ENCODE measurements around the gene NTMT1. TPM values are rescaled to one million over a fixed set of nuclear protein-coding genes. Genes with fewer than 3 reads are reported as not detected.

The NTMT1 gene
- total RNA-seq, 1 experiment from 2014 or later: 84.8 TPM

DNA sequence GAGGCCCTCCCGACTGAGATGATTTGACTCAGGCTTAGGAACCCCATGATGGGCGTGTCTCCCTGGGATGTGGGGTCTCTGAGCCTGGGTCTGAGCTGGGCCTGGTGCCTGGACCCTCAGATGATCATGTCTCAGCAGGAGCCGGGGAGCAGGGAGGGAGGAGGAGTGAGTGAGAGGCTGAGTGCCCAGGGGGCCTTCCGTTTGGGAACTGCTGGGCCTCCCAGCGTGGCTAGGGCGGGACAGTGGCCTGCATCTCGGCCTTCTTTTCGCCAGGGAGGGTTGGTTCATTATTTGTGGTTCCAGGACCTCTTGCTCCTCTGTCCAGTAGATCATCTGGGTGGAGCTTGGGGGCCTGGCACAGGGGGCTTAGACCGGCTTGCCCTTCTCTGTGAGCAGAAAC, 45.1 kb downstream of the NTMT1 start:
- no peak for ATAC-seq
- Histone ChIP-seq H4K20me1 (ENCODE audit: insufficient read depth) (no peaks in the 10 kb centered on the region), H3K4me1 (ENCODE audit: control insufficient read depth in 1 of 2, insufficient read depth in 2 of 2, low read length in 2 of 2) (peaks cover 15 to 19% of the 10 kb centered on the region in 2 experiments), H3K27ac (ENCODE audit: low read depth, low read length) (no peak overlapping the region), H3K4me3 (replicated peaks in 1 of 2; ENCODE audit: low read depth in 1 of 2, low read length in 2 of 2) (no peak overlapping the region), H3K36me3 (ENCODE audit: control insufficient read depth in 1 of 2, insufficient read depth in 2 of 2, low read length in 2 of 2) (no peaks in the 10 kb centered on the region), H3K9me2 (ENCODE audit: insufficient read depth) (no peaks in the 10 kb centered on the region), H3K79me2 (ENCODE audit: insufficient read depth, low read length) (peaks cover 10% of the 10 kb centered on the region; the same call in 1 of the 2 replicates), H2AFZ (ENCODE audit: low read depth, low read length, poor library complexity, severe bottlenecking) (no peak overlapping the region), H3K9me3 (ENCODE audit: control insufficient read depth in 1 of 2, insufficient read depth in 1 of 2, low read depth in 1 of 2, low read length in 2 of 2) (no peaks in the 10 kb centered on the region), H3K4me2 (ENCODE audit: low read length) (no peak overlapping the region), H3K27me3 (ENCODE audit: insufficient read depth, low read length) (no peaks in the 10 kb centered on the region), H3K9ac (ENCODE audit: low read length) (no peak overlapping the region)
- POLR2A ChIA-PET: no interaction called here
- no peak for DNase-seq (ENCODE audit: low read depth, low spot score)
- no TSS peak for BruUV-seq (replicated peaks)
- no peak for TF ChIP-seq YY1 (IDR thresholded peaks at IDR 0.05; ENCODE audit: extremely low read depth, insufficient replicate concordance, low read depth, low read length)
- TF ChIP-seq, protein P1, sequence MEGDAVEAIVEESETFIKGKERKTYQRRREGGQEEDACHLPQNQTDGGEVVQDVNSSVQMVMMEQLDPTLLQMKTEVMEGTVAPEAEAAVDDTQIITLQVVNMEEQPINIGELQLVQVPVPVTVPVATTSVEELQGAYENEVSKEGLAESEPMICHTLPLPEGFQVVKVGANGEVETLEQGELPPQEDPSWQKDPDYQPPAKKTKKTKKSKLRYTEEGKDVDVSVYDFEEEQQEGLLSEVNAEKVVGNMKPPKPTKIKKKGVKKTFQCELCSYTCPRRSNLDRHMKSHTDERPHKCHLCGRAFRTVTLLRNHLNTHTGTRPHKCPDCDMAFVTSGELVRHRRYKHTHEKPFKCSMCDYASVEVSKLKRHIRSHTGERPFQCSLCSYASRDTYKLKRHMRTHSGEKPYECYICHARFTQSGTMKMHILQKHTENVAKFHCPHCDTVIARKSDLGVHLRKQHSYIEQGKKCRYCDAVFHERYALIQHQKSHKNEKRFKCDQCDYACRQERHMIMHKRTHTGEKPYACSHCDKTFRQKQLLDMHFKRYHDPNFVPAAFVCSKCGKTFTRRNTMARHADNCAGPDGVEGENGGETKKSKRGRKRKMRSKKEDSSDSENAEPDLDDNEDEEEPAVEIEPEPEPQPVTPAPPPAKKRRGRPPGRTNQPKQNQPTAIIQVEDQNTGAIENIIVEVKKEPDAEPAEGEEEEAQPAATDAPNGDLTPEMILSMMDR (IDR thresholded peaks at IDR 0.05 in 2 of 3, conservative IDR thresholded peaks at IDR 0.05 in 1 of 3; ENCODE audit: borderline replicate concordance in 1 of 3, insufficient read depth in 1 of 3, low read depth in 2 of 3, low read length in 2 of 3): no peak
- no peak for TF ChIP-seq FOSL1 (IDR thresholded peaks at IDR 0.05; ENCODE audit: low read depth)
- TF ChIP-seq ZNF274 (IDR thresholded peaks at IDR 0.05; ENCODE audit: low read depth, low read length): no peak
- no peak for TF ChIP-seq EZH2 (IDR thresholded peaks at IDR 0.05)
- TF ChIP-seq, protein P2, sequence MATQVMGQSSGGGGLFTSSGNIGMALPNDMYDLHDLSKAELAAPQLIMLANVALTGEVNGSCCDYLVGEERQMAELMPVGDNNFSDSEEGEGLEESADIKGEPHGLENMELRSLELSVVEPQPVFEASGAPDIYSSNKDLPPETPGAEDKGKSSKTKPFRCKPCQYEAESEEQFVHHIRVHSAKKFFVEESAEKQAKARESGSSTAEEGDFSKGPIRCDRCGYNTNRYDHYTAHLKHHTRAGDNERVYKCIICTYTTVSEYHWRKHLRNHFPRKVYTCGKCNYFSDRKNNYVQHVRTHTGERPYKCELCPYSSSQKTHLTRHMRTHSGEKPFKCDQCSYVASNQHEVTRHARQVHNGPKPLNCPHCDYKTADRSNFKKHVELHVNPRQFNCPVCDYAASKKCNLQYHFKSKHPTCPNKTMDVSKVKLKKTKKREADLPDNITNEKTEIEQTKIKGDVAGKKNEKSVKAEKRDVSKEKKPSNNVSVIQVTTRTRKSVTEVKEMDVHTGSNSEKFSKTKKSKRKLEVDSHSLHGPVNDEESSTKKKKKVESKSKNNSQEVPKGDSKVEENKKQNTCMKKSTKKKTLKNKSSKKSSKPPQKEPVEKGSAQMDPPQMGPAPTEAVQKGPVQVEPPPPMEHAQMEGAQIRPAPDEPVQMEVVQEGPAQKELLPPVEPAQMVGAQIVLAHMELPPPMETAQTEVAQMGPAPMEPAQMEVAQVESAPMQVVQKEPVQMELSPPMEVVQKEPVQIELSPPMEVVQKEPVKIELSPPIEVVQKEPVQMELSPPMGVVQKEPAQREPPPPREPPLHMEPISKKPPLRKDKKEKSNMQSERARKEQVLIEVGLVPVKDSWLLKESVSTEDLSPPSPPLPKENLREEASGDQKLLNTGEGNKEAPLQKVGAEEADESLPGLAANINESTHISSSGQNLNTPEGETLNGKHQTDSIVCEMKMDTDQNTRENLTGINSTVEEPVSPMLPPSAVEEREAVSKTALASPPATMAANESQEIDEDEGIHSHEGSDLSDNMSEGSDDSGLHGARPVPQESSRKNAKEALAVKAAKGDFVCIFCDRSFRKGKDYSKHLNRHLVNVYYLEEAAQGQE (IDR thresholded peaks at IDR 0.05; ENCODE audit: low read depth): no peak
- TF ChIP-seq POLR2AphosphoS5 (IDR thresholded peaks at IDR 0.05; ENCODE audit: low read depth, low read length): no peak
- no peak for TF ChIP-seq EZH2phosphoT487 (IDR thresholded peaks at IDR 0.05; ENCODE audit: borderline replicate concordance)
- no peak for TF ChIP-seq SIN3A (IDR thresholded peaks at IDR 0.05; ENCODE audit: low read depth)
- TF ChIP-seq JUND (IDR thresholded peaks at IDR 0.05): no peak
- TF ChIP-seq RAD21 (IDR thresholded peaks at IDR 0.05; ENCODE audit: low read depth): no peak
- no peak for TF ChIP-seq TCF7L2 (IDR thresholded peaks at IDR 0.05; ENCODE audit: borderline replicate concordance, extremely low read depth, insufficient read depth, insufficient read length)
- no peak for TF ChIP-seq SP1 (IDR thresholded peaks at IDR 0.05; ENCODE audit: low read depth)
- TF ChIP-seq SRF (IDR thresholded peaks at IDR 0.05; ENCODE audit: low read depth): no peak
- TF ChIP-seq EGR1 (IDR thresholded peaks at IDR 0.05; ENCODE audit: low read depth): no peak
- no peak for TF ChIP-seq ZFX (IDR thresholded peaks at IDR 0.05)
- TF ChIP-seq, protein P3, sequence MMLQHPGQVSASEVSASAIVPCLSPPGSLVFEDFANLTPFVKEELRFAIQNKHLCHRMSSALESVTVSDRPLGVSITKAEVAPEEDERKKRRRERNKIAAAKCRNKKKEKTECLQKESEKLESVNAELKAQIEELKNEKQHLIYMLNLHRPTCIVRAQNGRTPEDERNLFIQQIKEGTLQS (IDR thresholded peaks at IDR 0.05): no peak
- TF ChIP-seq, protein P4, sequence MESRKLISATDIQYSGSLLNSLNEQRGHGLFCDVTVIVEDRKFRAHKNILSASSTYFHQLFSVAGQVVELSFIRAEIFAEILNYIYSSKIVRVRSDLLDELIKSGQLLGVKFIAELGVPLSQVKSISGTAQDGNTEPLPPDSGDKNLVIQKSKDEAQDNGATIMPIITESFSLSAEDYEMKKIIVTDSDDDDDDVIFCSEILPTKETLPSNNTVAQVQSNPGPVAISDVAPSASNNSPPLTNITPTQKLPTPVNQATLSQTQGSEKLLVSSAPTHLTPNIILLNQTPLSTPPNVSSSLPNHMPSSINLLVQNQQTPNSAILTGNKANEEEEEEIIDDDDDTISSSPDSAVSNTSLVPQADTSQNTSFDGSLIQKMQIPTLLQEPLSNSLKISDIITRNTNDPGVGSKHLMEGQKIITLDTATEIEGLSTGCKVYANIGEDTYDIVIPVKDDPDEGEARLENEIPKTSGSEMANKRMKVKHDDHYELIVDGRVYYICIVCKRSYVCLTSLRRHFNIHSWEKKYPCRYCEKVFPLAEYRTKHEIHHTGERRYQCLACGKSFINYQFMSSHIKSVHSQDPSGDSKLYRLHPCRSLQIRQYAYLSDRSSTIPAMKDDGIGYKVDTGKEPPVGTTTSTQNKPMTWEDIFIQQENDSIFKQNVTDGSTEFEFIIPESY (IDR thresholded peaks at IDR 0.05; ENCODE audit: extremely low read depth, insufficient replicate concordance, low read length): no peak
- RAD21 ChIA-PET (ENCODE audit: low non-redundant PET in 1 of 2, low total read pairs in 2 of 2, uncharacterized antibody in 2 of 2, unreplicated experiment in 2 of 2): no interaction called here
- intact Hi-C loops (cut with micrococcal nuclease): no loop called here
- CTCF ChIA-PET: no interaction called here

All from HCT116 (cell line).